ENCODE measurements around the gene EZH2. TPM values are rescaled to one million over a fixed set of nuclear protein-coding genes. Genes with fewer than 3 reads are reported as not detected.

The EZH2 gene
- total RNA-seq, 4 donors from 2014 or later = 1.0 to 3.7 (median 1.7) TPM

- H3K27me3 ChIP-seq = peaks cover 9 to 24% (median 13%) of the 10 kb centered on the region in 3 donors
- H3K27ac ChIP-seq = no peak overlapping the region
- H3K36me3 ChIP-seq = no peaks in the 10 kb centered on the region
- TF ChIP-seq CTCF (IDR thresholded peaks at IDR 0.05 in 4 of 5, conservative IDR thresholded peaks at IDR 0.05 in 1 of 5) (no peak), POLR2A (IDR thresholded peaks at IDR 0.05) (no peak)
- in situ Hi-C loops (cut with MboI; ENCODE audit: low sequenced_read_pairs in 4 of 4) (no loop called here), intact Hi-C loops (cut with DNase I; ENCODE audit: low total_unique reads) (no loop called here)
- no peak for DNase-seq
- H3K9me3 ChIP-seq = no peaks in the 10 kb centered on the region
- H3K4me3 ChIP-seq = no peak overlapping the region
- ATAC-seq = no peak
- H3K4me1 ChIP-seq = no peaks in the 10 kb centered on the region
Measured at GRCh38 chr7:148909568-148909967, 25.5 kb upstream of the EZH2 start.

GRCh38 chr7:148906707-148907498, 22.8 kb upstream of the EZH2 start:
- no peak overlapping the region for H3K27ac ChIP-seq
- intact Hi-C loops (cut with DNase I; ENCODE audit: low total_unique reads) = no loop called here
- no peak overlapping the region for H3K4me3 ChIP-seq
- ATAC-seq (no peak), DNase-seq (no peak)
- H3K36me3 ChIP-seq = no peaks in the 10 kb centered on the region
- H3K27me3 ChIP-seq = peaks cover 9 to 24% (median 13%) of the 10 kb centered on the region in 3 donors
- in situ Hi-C loops (cut with MboI; ENCODE audit: low sequenced_read_pairs in 4 of 4) = no loop called here
- no peaks in the 10 kb centered on the region for H3K4me1 ChIP-seq
- no peaks in the 10 kb centered on the region for H3K9me3 ChIP-seq
- no peak for TF ChIP-seq POLR2A (IDR thresholded peaks at IDR 0.05)
- TF ChIP-seq CTCF (IDR thresholded peaks at IDR 0.05 in 4 of 5, conservative IDR thresholded peaks at IDR 0.05 in 1 of 5) = no peak

DNA sequence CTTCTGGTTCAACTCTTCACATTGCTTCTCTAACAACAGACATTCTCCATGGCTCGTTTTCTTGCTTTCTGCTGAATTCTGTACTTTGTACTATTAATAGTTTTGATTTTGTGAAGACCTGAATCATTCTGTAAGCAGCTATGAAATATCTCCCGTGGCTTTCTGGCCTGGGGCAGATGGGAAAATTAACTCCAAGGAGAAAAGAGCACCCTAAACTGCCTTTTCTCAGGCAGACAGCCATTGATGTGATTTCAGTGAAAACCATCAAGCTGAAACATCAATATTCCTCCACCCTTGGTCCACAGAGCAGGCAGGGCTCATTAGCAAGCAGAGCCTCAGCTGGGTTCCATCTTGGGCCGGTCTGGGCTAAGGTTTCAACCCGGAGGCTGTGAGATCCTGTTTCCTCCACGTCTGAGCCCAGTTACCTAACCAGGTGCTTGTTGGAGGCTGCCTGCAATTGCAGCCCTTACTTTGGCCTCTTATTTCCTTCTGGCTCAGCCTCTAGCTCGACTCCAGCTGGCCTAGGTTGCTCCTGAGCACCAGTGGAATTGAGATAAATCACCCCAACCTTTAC, 21.1 kb upstream of the EZH2 start:
- Histone ChIP-seq H3K4me1 (no peaks in the 10 kb centered on the region), H3K36me3 (no peaks in the 10 kb centered on the region), H3K4me3 (no peak overlapping the region), H3K27me3 (peaks cover 8 to 24% (median 9%) of the 10 kb centered on the region in 3 donors), H3K9me3 (no peaks in the 10 kb centered on the region), H3K27ac (no peak overlapping the region)
- in situ Hi-C loops (cut with MboI; ENCODE audit: low sequenced_read_pairs in 4 of 4) = no loop called here
- no peak for TF ChIP-seq CTCF (IDR thresholded peaks at IDR 0.05 in 4 of 5, conservative IDR thresholded peaks at IDR 0.05 in 1 of 5)
- no peak for TF ChIP-seq POLR2A (IDR thresholded peaks at IDR 0.05)
- ATAC-seq = no peak
- DNase-seq = no peak
- intact Hi-C loops (cut with DNase I; ENCODE audit: low total_unique reads) = no loop called here

DNA sequence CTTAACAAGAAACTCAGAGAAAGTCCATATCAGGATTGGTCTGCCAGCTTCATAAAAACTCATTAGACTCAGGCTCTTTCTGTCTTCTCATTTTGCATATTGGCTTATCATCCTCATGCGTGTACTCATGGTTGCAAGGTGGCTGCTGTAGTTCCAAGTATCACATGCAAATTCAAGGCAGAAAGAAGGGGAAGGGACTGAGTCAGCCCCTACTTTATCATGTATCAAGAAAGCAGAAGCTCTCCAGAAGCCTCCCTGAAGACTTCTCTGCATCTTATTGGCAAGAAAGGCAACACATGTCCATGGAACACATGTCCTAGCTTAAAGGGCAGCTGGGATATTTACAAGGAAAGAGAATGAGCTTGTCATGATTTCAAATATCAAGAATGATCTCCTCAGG, 19.4 kb upstream of the EZH2 start:
- intact Hi-C loops (cut with DNase I; ENCODE audit: low total_unique reads) (no loop called here), in situ Hi-C loops (cut with MboI; ENCODE audit: low sequenced_read_pairs in 4 of 4) (no loop called here)
- peaks cover 0 to 11% (median 5%) of the 10 kb centered on the region in 3 donors for H3K27me3 ChIP-seq
- H3K27ac ChIP-seq = no peak overlapping the region
- no peak for DNase-seq
- ATAC-seq = no peak
- H3K4me1 ChIP-seq = no peaks in the 10 kb centered on the region
- H3K4me3 ChIP-seq = no peak overlapping the region
- TF ChIP-seq POLR2A (IDR thresholded peaks at IDR 0.05) (no peak), CTCF (IDR thresholded peaks at IDR 0.05 in 4 of 5, conservative IDR thresholded peaks at IDR 0.05 in 1 of 5) (no peak)
- H3K9me3 ChIP-seq = no peaks in the 10 kb centered on the region
- no peaks in the 10 kb centered on the region for H3K36me3 ChIP-seq
